ENCODE data around the gene DENND1A.

The DENND1A gene

DNA sequence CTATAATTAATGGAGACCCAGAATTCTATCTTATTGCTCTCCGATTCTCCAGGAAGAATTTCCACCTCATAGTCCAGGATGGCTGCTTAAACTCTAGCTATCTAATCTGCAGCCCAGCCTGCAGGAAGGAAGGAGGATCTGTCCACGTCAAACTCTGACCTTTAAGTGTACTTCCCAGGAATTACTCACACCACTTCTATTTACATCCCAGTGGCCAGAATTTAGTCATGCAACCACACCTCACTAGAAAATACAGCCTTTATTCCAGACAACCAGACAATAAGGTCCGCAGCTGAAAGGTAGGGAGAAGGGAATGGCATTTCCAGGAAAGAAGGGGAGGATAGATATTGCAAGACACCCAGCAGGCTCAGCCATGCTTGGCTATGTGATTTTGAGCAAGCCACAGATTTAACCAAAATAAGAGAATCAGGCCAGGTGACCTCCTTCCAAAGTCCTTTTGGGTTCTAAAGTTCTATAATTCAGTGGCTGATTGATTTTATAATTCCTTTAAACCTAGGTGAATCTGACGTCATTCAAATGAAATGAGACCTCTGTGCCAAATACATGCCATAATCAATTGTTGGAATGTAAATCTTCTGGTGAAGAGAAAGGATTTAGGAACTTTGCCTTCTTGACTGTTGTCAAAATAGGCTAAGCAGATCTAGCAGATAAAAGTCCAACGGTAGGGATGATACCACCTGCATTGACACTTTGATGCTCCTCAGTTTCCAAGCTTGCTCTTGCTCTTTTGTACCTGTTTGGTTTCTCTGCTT, 3.7 kb upstream of the DENND1A start:
- WGBS (ENCODE audit: insufficient coverage, insufficient read length): no CpG with 5 or more reads among the region's 5 CpGs
- H3K27me3 ChIP-seq (ENCODE audit: control insufficient read depth, insufficient read depth, low read length): no peaks in the 10 kb centered on the region
- no peak for DNase-seq (ENCODE audit: low read depth, low spot score)
- H3K9me3 ChIP-seq (ENCODE audit: control insufficient read depth, insufficient read depth, low read length): no peaks in the 10 kb centered on the region
- no peaks in the 10 kb centered on the region for H3K36me3 ChIP-seq (ENCODE audit: control insufficient read depth, insufficient read depth, low read length)
- no peaks in the 10 kb centered on the region for H3K4me1 ChIP-seq (ENCODE audit: control insufficient read depth, insufficient read depth, low read length)
- H3K27ac ChIP-seq (ENCODE audit: low read length): no peak overlapping the region
- H3K4me3 ChIP-seq (ENCODE audit: low read length): no peak overlapping the region

DNA sequence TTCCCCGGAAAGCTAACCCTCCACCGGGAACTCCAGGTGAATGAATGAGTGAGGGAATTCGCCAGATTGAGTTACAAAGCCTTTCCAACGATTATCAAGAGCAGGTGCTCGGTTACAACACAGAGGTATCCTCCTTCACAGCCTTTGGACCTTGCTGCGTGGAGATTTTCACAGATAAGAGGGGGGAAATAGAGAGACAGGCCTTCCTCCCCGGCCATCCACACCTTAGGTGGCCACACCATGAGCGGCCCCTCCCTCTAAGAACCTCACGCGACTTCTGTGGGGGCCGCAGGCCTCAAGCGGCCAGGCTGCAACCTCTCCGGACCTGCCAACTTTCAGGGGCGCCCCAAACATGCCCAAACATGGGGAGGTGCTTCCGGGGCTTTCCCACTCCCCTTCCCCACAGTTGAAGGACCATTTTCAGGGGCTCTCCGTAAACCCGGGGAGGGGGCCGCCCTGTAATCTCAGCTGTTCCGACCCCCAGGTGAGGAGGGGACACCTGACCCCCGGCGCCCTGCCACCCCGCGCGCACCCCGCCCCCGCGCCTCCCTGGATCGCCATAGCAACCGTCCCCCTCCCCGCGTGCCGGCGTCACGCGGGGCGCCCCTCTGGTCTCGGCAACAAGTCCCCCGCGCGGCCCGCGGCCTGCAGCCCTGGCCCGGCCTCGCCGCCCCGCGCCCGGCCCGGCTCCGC, 603 bp downstream of the DENND1A start:
- Histone ChIP-seq H3K9me3 (ENCODE audit: control insufficient read depth, insufficient read depth, low read length) (no peaks in the 10 kb centered on the region), H3K27ac (ENCODE audit: low read length) (no peak overlapping the region), H3K27me3 (ENCODE audit: control insufficient read depth, insufficient read depth, low read length) (no peaks in the 10 kb centered on the region), H3K36me3 (ENCODE audit: control insufficient read depth, insufficient read depth, low read length) (no peaks in the 10 kb centered on the region), H3K4me3 (ENCODE audit: low read length) (peak overlapping the region; percentile 82), H3K4me1 (ENCODE audit: control insufficient read depth, insufficient read depth, low read length) (peaks cover 7% of the 10 kb centered on the region)
- no CpG with 5 or more reads among the region's 50 CpGs for WGBS (ENCODE audit: insufficient coverage, insufficient read length)
- DNase-seq (ENCODE audit: low read depth, low spot score): no peak

DNA sequence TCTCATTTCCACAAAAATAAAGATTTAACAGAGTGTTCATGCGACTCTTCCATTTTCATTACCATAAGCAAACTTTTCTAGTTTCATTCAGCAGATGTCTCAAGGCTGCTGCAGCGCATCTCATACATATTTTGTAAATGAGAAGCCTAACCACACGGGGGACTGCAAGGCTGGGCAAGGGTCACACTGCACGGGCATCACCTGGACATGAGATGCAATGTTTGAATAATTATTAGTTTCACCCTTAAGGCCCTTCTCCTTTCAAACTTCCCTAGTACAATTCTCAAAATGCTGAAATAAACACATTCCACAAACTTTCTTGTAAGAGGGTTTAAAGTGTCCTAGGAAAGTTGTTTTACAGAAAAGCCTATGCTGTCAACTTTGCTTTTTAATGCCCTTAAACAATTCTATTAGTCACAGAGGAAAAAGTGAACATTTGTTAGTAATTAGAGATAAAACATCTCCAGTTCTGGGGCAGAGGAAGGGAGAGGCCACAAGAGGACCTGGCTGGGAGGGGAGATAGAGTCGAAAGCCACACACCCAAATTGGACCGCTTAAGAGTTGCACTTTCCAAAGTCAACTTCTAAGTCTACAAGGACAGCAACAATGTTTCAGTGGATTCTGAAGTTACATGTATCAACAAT, 1.3 kb downstream of the DENND1A start:
- H3K27me3 ChIP-seq (ENCODE audit: control insufficient read depth, insufficient read depth, low read length): no peaks in the 10 kb centered on the region
- no CpG with 5 or more reads among the region's 6 CpGs for WGBS (ENCODE audit: insufficient coverage, insufficient read length)
- DNase-seq (ENCODE audit: low read depth, low spot score): no peak
- H3K36me3 ChIP-seq (ENCODE audit: control insufficient read depth, insufficient read depth, low read length): no peaks in the 10 kb centered on the region
- H3K4me3 ChIP-seq (ENCODE audit: low read length): peak overlapping the region; percentile 82; the same call in 1 of the 2 replicates
- peaks cover 7% of the 10 kb centered on the region for H3K4me1 ChIP-seq (ENCODE audit: control insufficient read depth, insufficient read depth, low read length)
- no peak overlapping the region for H3K27ac ChIP-seq (ENCODE audit: low read length)
- H3K9me3 ChIP-seq (ENCODE audit: control insufficient read depth, insufficient read depth, low read length): no peaks in the 10 kb centered on the region

DNA sequence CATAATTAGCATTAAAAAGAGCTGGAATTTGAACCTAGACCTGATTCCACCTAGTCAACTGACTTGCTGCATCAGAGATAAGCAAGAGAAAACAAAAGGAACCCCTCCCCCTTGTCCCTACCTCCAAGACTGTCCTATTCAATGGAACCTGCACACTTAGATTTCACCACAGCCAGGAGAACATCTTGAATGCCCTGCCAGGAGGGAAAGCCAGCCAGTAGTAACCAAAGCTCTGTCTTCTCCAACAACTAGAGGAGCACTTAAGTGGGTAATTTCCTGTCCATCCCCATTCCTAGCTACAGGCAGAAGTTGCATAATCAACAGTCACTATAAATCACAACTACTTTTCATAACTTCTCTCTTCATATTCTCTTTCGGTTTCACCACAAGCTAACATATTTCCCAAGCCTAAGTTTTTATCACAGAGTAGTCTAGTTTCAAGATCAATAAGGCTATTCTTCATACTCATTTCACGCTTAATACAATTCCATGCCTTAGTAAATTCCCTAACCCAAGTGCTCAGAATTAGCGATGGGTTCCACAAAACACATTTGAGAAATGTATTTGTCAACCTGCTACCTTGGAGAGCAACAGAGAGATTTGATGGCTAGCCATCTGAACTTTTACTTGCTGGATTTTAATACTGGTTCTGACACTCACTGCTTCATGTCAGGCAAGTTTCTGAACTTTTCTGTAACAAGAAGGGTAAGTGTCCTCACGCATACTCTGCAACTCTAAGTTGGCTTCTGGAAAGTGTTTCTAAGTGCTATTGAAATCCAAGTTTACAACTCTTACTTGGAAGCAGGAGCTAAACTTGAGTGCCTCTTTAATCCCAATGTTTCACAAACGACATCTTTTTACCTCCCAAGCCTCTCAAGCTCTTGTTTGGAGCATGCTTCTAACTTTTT, 2.0 kb downstream of the DENND1A start:
- H3K27ac ChIP-seq (ENCODE audit: low read length): no peak overlapping the region
- DNase-seq (ENCODE audit: low read depth, low spot score): no peak
- 95% methylated on average over 1 of the region's 5 CpGs for WGBS (ENCODE audit: insufficient coverage, insufficient read length)
- no peaks in the 10 kb centered on the region for H3K36me3 ChIP-seq (ENCODE audit: control insufficient read depth, insufficient read depth, low read length)
- H3K4me1 ChIP-seq (ENCODE audit: control insufficient read depth, insufficient read depth, low read length): peaks cover 7% of the 10 kb centered on the region
- H3K27me3 ChIP-seq (ENCODE audit: control insufficient read depth, insufficient read depth, low read length): no peaks in the 10 kb centered on the region
- H3K4me3 ChIP-seq (ENCODE audit: low read length): no peak overlapping the region
- H3K9me3 ChIP-seq (ENCODE audit: control insufficient read depth, insufficient read depth, low read length): no peaks in the 10 kb centered on the region

DNA sequence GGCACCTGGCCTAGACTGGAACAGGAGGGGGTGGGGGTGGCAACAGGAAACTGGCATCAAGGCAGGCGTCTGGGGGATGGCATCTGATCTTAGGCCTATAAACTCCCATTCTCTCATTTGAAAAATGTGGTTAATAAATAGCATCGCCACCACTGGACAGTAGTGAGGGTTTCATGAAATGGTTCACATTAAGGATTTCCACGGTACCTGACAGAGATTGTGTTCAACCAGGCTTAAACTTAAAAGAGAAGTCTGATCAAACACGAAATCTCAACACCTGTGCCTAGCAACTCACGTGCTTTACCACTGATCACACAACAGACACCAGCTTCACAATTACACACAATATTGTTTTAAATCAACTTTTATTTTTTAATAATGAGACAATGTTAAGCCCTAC, 3.0 kb downstream of the DENND1A start:
- no peak for DNase-seq (ENCODE audit: low read depth, low spot score)
- Histone ChIP-seq H3K4me1 (ENCODE audit: control insufficient read depth, insufficient read depth, low read length) (peaks cover 7% of the 10 kb centered on the region), H3K36me3 (ENCODE audit: control insufficient read depth, insufficient read depth, low read length) (no peaks in the 10 kb centered on the region), H3K9me3 (ENCODE audit: control insufficient read depth, insufficient read depth, low read length) (no peaks in the 10 kb centered on the region), H3K27me3 (ENCODE audit: control insufficient read depth, insufficient read depth, low read length) (no peaks in the 10 kb centered on the region), H3K4me3 (ENCODE audit: low read length) (no peak overlapping the region), H3K27ac (ENCODE audit: low read length) (no peak overlapping the region)
- no CpG with 5 or more reads among the region's 5 CpGs for WGBS (ENCODE audit: insufficient coverage, insufficient read length)

DNA sequence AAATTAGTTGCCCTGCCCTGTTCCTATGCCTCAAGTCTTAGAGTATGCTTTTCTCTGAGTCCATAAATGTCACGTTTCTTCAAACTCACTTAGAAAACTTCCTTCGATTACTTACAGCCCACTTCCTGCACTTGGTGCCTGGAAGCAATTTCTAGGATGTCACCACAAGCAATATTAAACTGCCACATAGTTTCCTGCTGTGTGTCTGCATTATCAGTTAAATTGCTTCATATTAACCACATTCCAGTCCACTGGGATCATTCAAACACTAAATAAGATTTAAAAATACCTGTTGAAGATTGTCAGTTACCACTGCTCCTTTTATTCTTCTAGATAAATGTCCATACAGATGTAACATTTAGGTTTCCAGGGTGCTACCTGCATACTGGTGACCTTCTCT, 4.1 kb downstream of the DENND1A start:
- no peaks in the 10 kb centered on the region for H3K9me3 ChIP-seq (ENCODE audit: control insufficient read depth, insufficient read depth, low read length)
- WGBS (ENCODE audit: insufficient coverage, insufficient read length): no CpG with 5 or more reads among the region's 2 CpGs
- no peak overlapping the region for H3K4me3 ChIP-seq (ENCODE audit: low read length)
- no peak for DNase-seq (ENCODE audit: low read depth, low spot score)
- H3K36me3 ChIP-seq (ENCODE audit: control insufficient read depth, insufficient read depth, low read length): no peaks in the 10 kb centered on the region
- no peaks in the 10 kb centered on the region for H3K27me3 ChIP-seq (ENCODE audit: control insufficient read depth, insufficient read depth, low read length)
- peaks cover 7% of the 10 kb centered on the region for H3K4me1 ChIP-seq (ENCODE audit: control insufficient read depth, insufficient read depth, low read length)
- H3K27ac ChIP-seq (ENCODE audit: low read length): no peak overlapping the region

DNA sequence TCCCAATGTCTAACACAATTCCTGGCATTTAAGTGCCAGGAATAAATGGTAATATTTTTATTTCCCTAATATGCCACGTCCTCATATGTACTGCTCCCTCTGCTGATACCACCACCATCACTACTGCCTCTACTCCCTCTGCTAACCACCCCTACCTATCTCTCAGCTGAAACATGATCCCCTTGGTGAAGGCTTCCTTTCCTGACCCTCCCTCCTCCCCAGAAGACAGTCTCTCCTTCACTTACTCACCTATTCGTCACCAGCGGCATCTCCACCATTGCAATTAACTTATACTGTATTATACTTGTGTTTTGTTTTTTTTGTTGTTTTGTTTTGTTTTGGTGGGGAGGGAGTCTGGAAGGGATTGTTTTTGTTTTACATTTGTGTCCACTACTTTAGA, 4.8 kb downstream of the DENND1A start:
- Histone ChIP-seq H3K27me3 (ENCODE audit: control insufficient read depth, insufficient read depth, low read length) (no peaks in the 10 kb centered on the region), H3K4me3 (ENCODE audit: low read length) (no peak overlapping the region), H3K4me1 (ENCODE audit: control insufficient read depth, insufficient read depth, low read length) (peaks cover 7% of the 10 kb centered on the region), H3K36me3 (ENCODE audit: control insufficient read depth, insufficient read depth, low read length) (no peaks in the 10 kb centered on the region), H3K27ac (ENCODE audit: low read length) (no peak overlapping the region), H3K9me3 (ENCODE audit: control insufficient read depth, insufficient read depth, low read length) (no peaks in the 10 kb centered on the region)
- no CpG with 5 or more reads among the region's 3 CpGs for WGBS (ENCODE audit: insufficient coverage, insufficient read length)
- DNase-seq (ENCODE audit: low read depth, low spot score): no peak

DNA sequence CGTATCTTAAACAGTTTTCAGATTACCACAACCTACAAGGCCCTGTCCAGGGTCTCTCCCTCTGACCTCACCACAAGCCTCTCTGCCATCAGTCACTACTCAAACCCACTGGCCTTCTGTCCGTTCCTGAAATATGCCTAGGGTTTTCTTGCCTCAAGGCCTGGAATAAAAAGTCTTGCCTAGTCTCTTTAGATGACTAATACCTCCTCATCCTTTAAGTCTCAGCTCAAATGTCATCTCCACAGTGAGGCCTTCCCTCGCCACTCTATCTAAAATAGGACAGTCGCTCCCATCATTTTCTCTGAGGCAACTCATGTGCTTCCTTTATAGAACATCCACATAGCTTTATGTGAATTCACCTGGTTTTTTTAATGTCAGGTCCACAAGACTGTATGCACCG, 5.2 kb downstream of the DENND1A start:
- H3K4me3 ChIP-seq (ENCODE audit: low read length): no peak overlapping the region
- no peaks in the 10 kb centered on the region for H3K9me3 ChIP-seq (ENCODE audit: control insufficient read depth, insufficient read depth, low read length)
- H3K36me3 ChIP-seq (ENCODE audit: control insufficient read depth, insufficient read depth, low read length): no peaks in the 10 kb centered on the region
- H3K27me3 ChIP-seq (ENCODE audit: control insufficient read depth, insufficient read depth, low read length): no peaks in the 10 kb centered on the region
- peaks cover 7% of the 10 kb centered on the region for H3K4me1 ChIP-seq (ENCODE audit: control insufficient read depth, insufficient read depth, low read length)
- WGBS (ENCODE audit: insufficient coverage, insufficient read length): no CpG with 5 or more reads among the region's 5 CpGs
- DNase-seq (ENCODE audit: low read depth, low spot score): no peak
- H3K27ac ChIP-seq (ENCODE audit: low read length): no peak overlapping the region

DNA sequence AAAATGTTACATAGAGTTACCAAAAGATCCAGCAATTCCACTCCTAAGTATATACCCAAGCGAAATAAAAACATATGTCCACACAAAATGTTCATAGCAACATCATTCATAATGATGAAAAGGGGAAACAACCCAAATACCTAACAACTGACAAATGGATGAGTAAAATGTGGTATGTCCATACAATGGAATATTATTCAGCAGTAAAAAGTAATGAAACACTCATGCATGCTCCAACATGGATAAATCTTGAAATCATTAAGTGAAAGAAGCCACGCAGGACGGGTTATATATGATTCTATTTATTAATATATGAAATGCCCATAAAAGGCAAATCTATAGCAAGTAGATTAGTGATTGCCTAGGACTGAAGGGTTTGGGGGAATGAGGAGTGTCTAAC, 6.0 kb downstream of the DENND1A start:
- Histone ChIP-seq H3K27ac (ENCODE audit: low read length) (no peak overlapping the region), H3K36me3 (ENCODE audit: control insufficient read depth, insufficient read depth, low read length) (no peaks in the 10 kb centered on the region), H3K27me3 (ENCODE audit: control insufficient read depth, insufficient read depth, low read length) (no peaks in the 10 kb centered on the region), H3K4me1 (ENCODE audit: control insufficient read depth, insufficient read depth, low read length) (peaks cover 7% of the 10 kb centered on the region), H3K9me3 (ENCODE audit: control insufficient read depth, insufficient read depth, low read length) (no peaks in the 10 kb centered on the region), H3K4me3 (ENCODE audit: low read length) (no peak overlapping the region)
- WGBS (ENCODE audit: insufficient coverage, insufficient read length): no CpG with 5 or more reads among the region's 3 CpGs
- DNase-seq (ENCODE audit: low read depth, low spot score): no peak

DNA sequence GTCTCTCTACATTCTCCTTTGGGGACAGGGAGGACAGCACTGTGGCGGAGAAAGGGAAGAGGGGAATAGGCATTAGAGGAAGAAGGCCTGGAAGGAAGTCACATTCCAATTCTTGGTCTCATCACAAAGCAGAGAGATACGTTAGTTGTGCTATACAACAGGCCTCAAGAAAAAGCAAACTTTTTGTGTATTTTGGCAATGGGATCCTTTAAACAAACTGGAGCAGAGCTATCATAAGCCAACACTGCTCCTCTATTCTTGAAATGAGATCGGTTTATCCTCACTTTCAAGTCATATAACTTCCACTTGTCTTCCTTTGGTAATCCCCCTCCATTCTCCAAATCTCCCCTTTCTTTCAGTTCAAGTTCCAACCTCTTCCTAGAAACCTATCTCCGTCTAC, 6.5 kb downstream of the DENND1A start:
- H3K4me3 ChIP-seq (ENCODE audit: low read length): no peak overlapping the region
- no peaks in the 10 kb centered on the region for H3K27me3 ChIP-seq (ENCODE audit: control insufficient read depth, insufficient read depth, low read length)
- no peaks in the 10 kb centered on the region for H3K36me3 ChIP-seq (ENCODE audit: control insufficient read depth, insufficient read depth, low read length)
- no peaks in the 10 kb centered on the region for H3K9me3 ChIP-seq (ENCODE audit: control insufficient read depth, insufficient read depth, low read length)
- 100% methylated on average over 1 of the region's 4 CpGs for WGBS (ENCODE audit: insufficient coverage, insufficient read length)
- H3K27ac ChIP-seq (ENCODE audit: low read length): no peak overlapping the region
- peaks cover 5% of the 10 kb centered on the region for H3K4me1 ChIP-seq (ENCODE audit: control insufficient read depth, insufficient read depth, low read length)
- DNase-seq (ENCODE audit: low read depth, low spot score): no peak

Data from iPS DF 6.9 (cell line).